ENCODE measurements around the gene SOS2.

The SOS2 gene

GRCh38 chr14:50139192-50139591, 92.2 kb downstream of the SOS2 start:
- intact Hi-C loops (cut with DNase I; ENCODE audit: low total_unique reads) = no loop called here

GRCh38 chr14:50127802-50128201, 103.6 kb downstream of the SOS2 start:
- Histone ChIP-seq H3K4me3 (no peak overlapping the region), H3K36me3 (peaks cover 38 to 55% (median 43%) of the 10 kb centered on the region in 3 donors), H3K4me1 (no peaks in the 10 kb centered on the region), H3K27ac (no peak overlapping the region), H3K9me3 (no peaks in the 10 kb centered on the region), H3K27me3 (no peaks in the 10 kb centered on the region)
- DNase-seq = no peak
- no peak for TF ChIP-seq CTCF (IDR thresholded peaks at IDR 0.05)
- intact Hi-C loops (cut with DNase I; ENCODE audit: low total_unique reads) = no loop called here

More at GRCh38 chr14:50139192-50139591, 92.2 kb downstream of the SOS2 start:
- DNase-seq = no peak
- Histone ChIP-seq H3K36me3 (peaks cover 0 to 26% (median 13%) of the 10 kb centered on the region in 3 donors), H3K27ac (no peak overlapping the region), H3K9me3 (no peaks in the 10 kb centered on the region), H3K4me1 (no peaks in the 10 kb centered on the region), H3K4me3 (no peak overlapping the region), H3K27me3 (no peaks in the 10 kb centered on the region)
- no peak for TF ChIP-seq CTCF (IDR thresholded peaks at IDR 0.05)

- H3K27me3 ChIP-seq = no peaks in the 10 kb centered on the region
- no peak for DNase-seq
- TF ChIP-seq CTCF (IDR thresholded peaks at IDR 0.05) = no peak
- H3K9me3 ChIP-seq = no peaks in the 10 kb centered on the region
- intact Hi-C loops (cut with DNase I; ENCODE audit: low total_unique reads) = no loop called here
- H3K27ac ChIP-seq = no peak overlapping the region
- H3K4me3 ChIP-seq = no peak overlapping the region
- peaks cover 5 to 40% (median 17%) of the 10 kb centered on the region in 3 donors for H3K36me3 ChIP-seq
- H3K4me1 ChIP-seq = no peaks in the 10 kb centered on the region
Observed at GRCh38 chr14:50123062-50123461, 108.3 kb downstream of the SOS2 start.

GRCh38 chr14:50122291-50122690, 109.1 kb downstream of the SOS2 start:
- intact Hi-C loops (cut with DNase I; ENCODE audit: low total_unique reads) = no loop called here
- no peak overlapping the region for H3K27ac ChIP-seq
- H3K4me1 ChIP-seq = no peaks in the 10 kb centered on the region
- no peaks in the 10 kb centered on the region for H3K27me3 ChIP-seq
- no peak for DNase-seq
- H3K9me3 ChIP-seq = no peaks in the 10 kb centered on the region
- peaks cover 5 to 39% (median 20%) of the 10 kb centered on the region in 3 donors for H3K36me3 ChIP-seq
- no peak overlapping the region for H3K4me3 ChIP-seq
- TF ChIP-seq CTCF (IDR thresholded peaks at IDR 0.05) = no peak

- no peak overlapping the region for H3K27ac ChIP-seq
- DNase-seq = no peak
- H3K36me3 ChIP-seq = peaks cover 5 to 39% (median 20%) of the 10 kb centered on the region in 3 donors
- H3K4me3 ChIP-seq = no peak overlapping the region
- intact Hi-C loops (cut with DNase I; ENCODE audit: low total_unique reads) = no loop called here
- H3K27me3 ChIP-seq = no peaks in the 10 kb centered on the region
- H3K4me1 ChIP-seq = peaks cover 0 to 5% (median 2%) of the 10 kb centered on the region in 4 donors
- no peak for TF ChIP-seq CTCF (IDR thresholded peaks at IDR 0.05)
- H3K9me3 ChIP-seq = no peaks in the 10 kb centered on the region
Observed at GRCh38 chr14:50121486-50121885, 109.9 kb downstream of the SOS2 start.

- Histone ChIP-seq H3K4me1 (peaks cover 0 to 22% (median 12%) of the 10 kb centered on the region in 4 donors), H3K4me3 (no peak overlapping the region), H3K27me3 (no peaks in the 10 kb centered on the region), H3K27ac (peak overlapping the region in 1 of 2 donors; percentile 86), H3K36me3 (peaks cover 7 to 31% (median 28%) of the 10 kb centered on the region in 3 donors), H3K9me3 (no peaks in the 10 kb centered on the region)
- no peak for TF ChIP-seq CTCF (IDR thresholded peaks at IDR 0.05)
- intact Hi-C loops (cut with DNase I; ENCODE audit: low total_unique reads) = loop anchor here (10.0 kb wide), 2 partner anchors 113 to 483 kb away; partner anchors contain the start of gene DNAAF2
- DNase-seq = no peak
Observed at GRCh38 chr14:50117456-50117855, 113.9 kb downstream of the SOS2 start.
